Glomerular endothelial cell (primary cell): ENCODE measurements around the gene SLCO3A1. TPM values are rescaled to one million over a fixed set of nuclear protein-coding genes. Genes with fewer than 3 reads are reported as not detected.

Experiments used
- DNase-seq: peaks from one replicate; pipeline ENCODE4 v3.0.0-alpha.2; 2011; ENCODE audit warnings: low read depth, low spot score; ENCODE audit errors: extremely low read depth
- total RNA-seq: library from RNA; depleted of rRNA; stranded (reverse); fragments of >200 nt; gene quantifications from 2 replicates; pipeline ENCODE4 v1.2.3, GENCODE V29; 2015

SLCO3A1 gene
- total RNA-seq, 1 donor from 2014 or later = 7.0 TPM

- no peak for DNase-seq
Measured at GRCh38 chr15:91881569-91882297, 28.2 kb downstream of the SLCO3A1 start.

- DNase-seq = no peak
Measured at GRCh38 chr15:91882858-91883586, 29.5 kb downstream of the SLCO3A1 start.

- no peak for DNase-seq
Measured at GRCh38 chr15:91884606-91885005, 31.1 kb downstream of the SLCO3A1 start.

- DNase-seq = no peak
Measured at GRCh38 chr15:91885054-91885453, 31.5 kb downstream of the SLCO3A1 start.

GRCh38 chr15:91885714-91886270 lies 32.3 kb downstream of the SLCO3A1 start:
- DNase-seq = no peak

- DNase-seq = no peak
Measured at GRCh38 chr15:91886878-91887277, 33.4 kb downstream of the SLCO3A1 start.

GRCh38 chr15:91887321-91887720 lies 33.8 kb downstream of the SLCO3A1 start:
- no peak for DNase-seq

- no peak for DNase-seq
Measured at GRCh38 chr15:91887921-91888373, 34.4 kb downstream of the SLCO3A1 start.

GRCh38 chr15:91889111-91889815 lies 35.8 kb downstream of the SLCO3A1 start:
- no peak for DNase-seq

- DNase-seq = no peak
Measured at GRCh38 chr15:91890614-91891013, 37.1 kb downstream of the SLCO3A1 start.

- no peak for DNase-seq
Measured at GRCh38 chr15:91891101-91891500, 37.6 kb downstream of the SLCO3A1 start.

- DNase-seq = no peak
Measured at GRCh38 chr15:91891788-91892345, 38.4 kb downstream of the SLCO3A1 start.

GRCh38 chr15:91892436-91892835 lies 38.9 kb downstream of the SLCO3A1 start:
- no peak for DNase-seq

- no peak for DNase-seq
Measured at GRCh38 chr15:91894606-91895005, 41.1 kb downstream of the SLCO3A1 start.

GRCh38 chr15:91895051-91895450 lies 41.5 kb downstream of the SLCO3A1 start:
- DNase-seq = no peak

- no peak for DNase-seq
Measured at GRCh38 chr15:91896341-91897055, 43.0 kb downstream of the SLCO3A1 start.

- DNase-seq = no peak
Measured at GRCh38 chr15:91897585-91898372, 44.3 kb downstream of the SLCO3A1 start.

- no peak for DNase-seq
Measured at GRCh38 chr15:91898843-91899242, 45.3 kb downstream of the SLCO3A1 start.

GRCh38 chr15:91904942-91905341 lies 51.4 kb downstream of the SLCO3A1 start:
- DNase-seq = no peak
